ENCODE results near the gene CTDSPL. TPM values are rescaled to one million over a fixed set of nuclear protein-coding genes. Genes with fewer than 3 reads are reported as not detected.

CTDSPL gene
- polyA plus RNA-seq, 1 of the 3 experiments (the other 2 are of a cell fraction) = 22.1 TPM

- TF ChIP-seq, protein P1, sequence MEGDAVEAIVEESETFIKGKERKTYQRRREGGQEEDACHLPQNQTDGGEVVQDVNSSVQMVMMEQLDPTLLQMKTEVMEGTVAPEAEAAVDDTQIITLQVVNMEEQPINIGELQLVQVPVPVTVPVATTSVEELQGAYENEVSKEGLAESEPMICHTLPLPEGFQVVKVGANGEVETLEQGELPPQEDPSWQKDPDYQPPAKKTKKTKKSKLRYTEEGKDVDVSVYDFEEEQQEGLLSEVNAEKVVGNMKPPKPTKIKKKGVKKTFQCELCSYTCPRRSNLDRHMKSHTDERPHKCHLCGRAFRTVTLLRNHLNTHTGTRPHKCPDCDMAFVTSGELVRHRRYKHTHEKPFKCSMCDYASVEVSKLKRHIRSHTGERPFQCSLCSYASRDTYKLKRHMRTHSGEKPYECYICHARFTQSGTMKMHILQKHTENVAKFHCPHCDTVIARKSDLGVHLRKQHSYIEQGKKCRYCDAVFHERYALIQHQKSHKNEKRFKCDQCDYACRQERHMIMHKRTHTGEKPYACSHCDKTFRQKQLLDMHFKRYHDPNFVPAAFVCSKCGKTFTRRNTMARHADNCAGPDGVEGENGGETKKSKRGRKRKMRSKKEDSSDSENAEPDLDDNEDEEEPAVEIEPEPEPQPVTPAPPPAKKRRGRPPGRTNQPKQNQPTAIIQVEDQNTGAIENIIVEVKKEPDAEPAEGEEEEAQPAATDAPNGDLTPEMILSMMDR (IDR thresholded peaks at IDR 0.05) = no peak
- no peak for TF ChIP-seq RAD21 (IDR thresholded peaks at IDR 0.05; ENCODE audit: low read length)
- no peak for TF ChIP-seq TCF12 (IDR thresholded peaks at IDR 0.05)
- TF ChIP-seq, protein P2, sequence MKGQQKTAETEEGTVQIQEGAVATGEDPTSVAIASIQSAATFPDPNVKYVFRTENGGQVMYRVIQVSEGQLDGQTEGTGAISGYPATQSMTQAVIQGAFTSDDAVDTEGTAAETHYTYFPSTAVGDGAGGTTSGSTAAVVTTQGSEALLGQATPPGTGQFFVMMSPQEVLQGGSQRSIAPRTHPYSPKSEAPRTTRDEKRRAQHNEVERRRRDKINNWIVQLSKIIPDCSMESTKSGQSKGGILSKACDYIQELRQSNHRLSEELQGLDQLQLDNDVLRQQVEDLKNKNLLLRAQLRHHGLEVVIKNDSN (IDR thresholded peaks at IDR 0.05; ENCODE audit: borderline replicate concordance, low read depth) = no peak
- TF ChIP-seq FOXJ3 (CRISPR knock-in tag; IDR thresholded peaks at IDR 0.05) = no peak
- no peak for TF ChIP-seq MAX (IDR thresholded peaks at IDR 0.05; ENCODE audit: low read depth)
- no peak for TF ChIP-seq GABPA (IDR thresholded peaks at IDR 0.05; ENCODE audit: low read depth)
- no peak for TF ChIP-seq POLR2AphosphoS5 (IDR thresholded peaks at IDR 0.05; ENCODE audit: low read depth, low read length)
- no peak for TF ChIP-seq EP300 (IDR thresholded peaks at IDR 0.05; ENCODE audit: borderline replicate concordance in 1 of 2, low read depth in 1 of 2, low read length in 1 of 2)
- TF ChIP-seq MXI1 (IDR thresholded peaks at IDR 0.05; ENCODE audit: low read depth, low read length) = no peak
- no peak for TF ChIP-seq RFX5 (IDR thresholded peaks at IDR 0.05; ENCODE audit: low read length)
- no peak for TF ChIP-seq MEF2A (IDR thresholded peaks at IDR 0.05; ENCODE audit: borderline replicate concordance, low read depth)
- TF ChIP-seq ZBTB33 (IDR thresholded peaks at IDR 0.05; ENCODE audit: borderline replicate concordance, low read depth) = no peak
- TF ChIP-seq SIN3A (IDR thresholded peaks at IDR 0.05; ENCODE audit: borderline replicate concordance, low read depth, low read length) = no peak
Observed at GRCh38 chr3:38018296-38019266, 156.9 kb downstream of the CTDSPL start (continued).

All from SK-N-SH (cell line).